ENCODE results near the gene PDE1A. TPM values are rescaled to one million over a fixed set of nuclear protein-coding genes. Genes with fewer than 3 reads are reported as not detected.

The PDE1A gene
- total RNA-seq, 1 donor from 2014 or later, result 0.53 TPM

- FAIRE-seq, result no peak
- DNase-seq (ENCODE audit: low read depth), result no peak
- TF ChIP-seq CTCF (IDR thresholded peaks at IDR 0.05; ENCODE audit: insufficient read depth, low read length, severe bottlenecking), result no peak
- no peaks in the 10 kb centered on the region for H3K36me3 ChIP-seq (ENCODE audit: control insufficient read depth, insufficient read depth, low read length)
- H3K4me3 ChIP-seq (ENCODE audit: low read depth, low read length), result no peak overlapping the region
- no peaks in the 10 kb centered on the region for H3K27me3 ChIP-seq (ENCODE audit: control insufficient read depth, insufficient read depth, low read length)
Measured at GRCh38 chr2:182384860-182385259, 42.0 kb downstream of the PDE1A start.

GRCh38 chr2:182381225-182381624 is 45.6 kb downstream of the PDE1A start:
- DNase-seq (ENCODE audit: low read depth), result no peak
- no peaks in the 10 kb centered on the region for H3K27me3 ChIP-seq (ENCODE audit: control insufficient read depth, insufficient read depth, low read length)
- no peak for FAIRE-seq
- no peak for TF ChIP-seq CTCF (IDR thresholded peaks at IDR 0.05; ENCODE audit: insufficient read depth, low read length, severe bottlenecking)
- no peak overlapping the region for H3K4me3 ChIP-seq (ENCODE audit: low read depth, low read length)
- no peaks in the 10 kb centered on the region for H3K36me3 ChIP-seq (ENCODE audit: control insufficient read depth, insufficient read depth, low read length)

GRCh38 chr2:182379241-182379640 is 47.6 kb downstream of the PDE1A start:
- Histone ChIP-seq H3K36me3 (ENCODE audit: control insufficient read depth, insufficient read depth, low read length) (no peaks in the 10 kb centered on the region), H3K4me3 (ENCODE audit: low read depth, low read length) (no peak overlapping the region), H3K27me3 (ENCODE audit: control insufficient read depth, insufficient read depth, low read length) (no peaks in the 10 kb centered on the region)
- DNase-seq (ENCODE audit: low read depth) (no peak), FAIRE-seq (no peak)
- TF ChIP-seq CTCF (IDR thresholded peaks at IDR 0.05; ENCODE audit: insufficient read depth, low read length, severe bottlenecking), result no peak

- no peaks in the 10 kb centered on the region for H3K27me3 ChIP-seq (ENCODE audit: control insufficient read depth, insufficient read depth, low read length)
- no peaks in the 10 kb centered on the region for H3K36me3 ChIP-seq (ENCODE audit: control insufficient read depth, insufficient read depth, low read length)
- no peak for DNase-seq (ENCODE audit: low read depth)
- no peak for FAIRE-seq
- no peak overlapping the region for H3K4me3 ChIP-seq (ENCODE audit: low read depth, low read length)
- TF ChIP-seq CTCF (IDR thresholded peaks at IDR 0.05; ENCODE audit: insufficient read depth, low read length, severe bottlenecking), result no peak
Measured at GRCh38 chr2:182378759-182379158, 48.1 kb downstream of the PDE1A start.

- DNase-seq (ENCODE audit: low read depth) (peak; percentile 76), FAIRE-seq (no peak)
- TF ChIP-seq CTCF (IDR thresholded peaks at IDR 0.05; ENCODE audit: insufficient read depth, low read length, severe bottlenecking), result no peak
- Histone ChIP-seq H3K36me3 (ENCODE audit: control insufficient read depth, insufficient read depth, low read length) (no peaks in the 10 kb centered on the region), H3K4me3 (ENCODE audit: low read depth, low read length) (no peak overlapping the region), H3K27me3 (ENCODE audit: control insufficient read depth, insufficient read depth, low read length) (no peaks in the 10 kb centered on the region)
Measured at GRCh38 chr2:182377467-182377866, 49.4 kb downstream of the PDE1A start.

- DNase-seq (ENCODE audit: low read depth), result no peak
- no peak for FAIRE-seq
- no peak for TF ChIP-seq CTCF (IDR thresholded peaks at IDR 0.05; ENCODE audit: insufficient read depth, low read length, severe bottlenecking)
- no peaks in the 10 kb centered on the region for H3K27me3 ChIP-seq (ENCODE audit: control insufficient read depth, insufficient read depth, low read length)
- H3K4me3 ChIP-seq (ENCODE audit: low read depth, low read length), result no peak overlapping the region
- no peaks in the 10 kb centered on the region for H3K36me3 ChIP-seq (ENCODE audit: control insufficient read depth, insufficient read depth, low read length)
Measured at GRCh38 chr2:182375862-182376261, 51.0 kb downstream of the PDE1A start.

All from bronchial epithelial cell (primary cell).